HepG2 (cell line): ENCODE results near the gene TIMM44. TPM values are rescaled to one million over a fixed set of nuclear protein-coding genes. Genes with fewer than 3 reads are reported as not detected.

Source experiments
- AHR ChIP-seq: IDR thresholded peaks from 2 replicates; pipeline ENCODE4 v1.6.1; 2018; ENCODE audit warnings: missing genetic modification reagents, missing compliant biosample characterization
- AKNA ChIP-seq: sonication (generic); formaldehyde crosslinking; IDR thresholded peaks from 2 replicates; pipeline ENCODE4 v1.4.0; 2020; ENCODE audit warnings: missing genetic modification reagents, borderline replicate concordance
- CCDC6 ChIP-seq: sonication (generic); formaldehyde crosslinking; IDR thresholded peaks from 2 replicates; pipeline ENCODE4 v1.8.1; 2022; ENCODE audit warnings: mild to moderate bottlenecking, missing genetic modification reagents, moderate library complexity
- CEBPB ChIP-seq: IDR thresholded peaks from 2 replicates; pipeline ENCODE4 v1.6.1; 2011; ENCODE audit warnings: low read depth, low read length, improper control_type of control experiment, borderline replicate concordance
- CSRNP2 ChIP-seq: sonication (generic); formaldehyde crosslinking; conservative IDR thresholded peaks from 2 replicates; pipeline ENCODE4 v1.8.0; 2022; ENCODE audit warnings: low read depth, missing genetic modification reagents
- ELK4 ChIP-seq: sonication (generic); formaldehyde crosslinking; IDR thresholded peaks from 2 replicates; pipeline ENCODE4 v1.9.0; 2021; ENCODE audit warnings: missing genetic modification reagents, borderline replicate concordance
- GATAD2A ChIP-seq: IDR thresholded peaks from 2 replicates; pipeline ENCODE4 v1.6.1; 2016
- GRHL1 ChIP-seq: sonication (generic); formaldehyde crosslinking; conservative IDR thresholded peaks from 2 replicates; pipeline ENCODE4 v1.8.0; 2022; ENCODE audit warnings: missing genetic modification reagents
- MLLT10 ChIP-seq: sonication (generic); formaldehyde crosslinking; IDR thresholded peaks from 2 replicates; pipeline ENCODE4 v1.4.0; 2020; ENCODE audit warnings: missing genetic modification reagents
- NR2F6 ChIP-seq, 2 experiments: IDR thresholded peaks; 2 replicates each; pipeline ENCODE4 v1.6.1; 2016; ENCODE audit warnings: antibody characterized with exemption in 1 of 2, mild to moderate bottlenecking in 1 of 2
- SALL1 ChIP-seq: sonication (generic); formaldehyde crosslinking; IDR thresholded peaks from 2 replicates; pipeline ENCODE4 v1.8.0; 2022; ENCODE audit warnings: mild to moderate bottlenecking, missing genetic modification reagents
- ZMYM4 ChIP-seq: sonication (generic); formaldehyde crosslinking; IDR thresholded peaks from 2 replicates; pipeline ENCODE4 v1.8.1; 2023; ENCODE audit warnings: mild to moderate bottlenecking, missing genetic modification reagents
- ZNF160 ChIP-seq: sonication (generic); formaldehyde crosslinking; IDR thresholded peaks from 2 replicates; pipeline ENCODE4 v1.8.0; 2022; ENCODE audit warnings: mild to moderate bottlenecking, inconsistent platforms, missing genetic modification reagents
- ZNF354B ChIP-seq: sonication (generic); formaldehyde crosslinking; IDR thresholded peaks from 2 replicates; pipeline ENCODE4 v1.8.0; 2022; ENCODE audit warnings: mild to moderate bottlenecking, missing genetic modification reagents
- ZNF362 ChIP-seq: sonication (generic); formaldehyde crosslinking; IDR thresholded peaks from 2 replicates; pipeline ENCODE4 v1.4.0; 2020; ENCODE audit warnings: missing genetic modification reagents, mild to moderate bottlenecking, borderline replicate concordance
- ZNF703 ChIP-seq: sonication (generic); formaldehyde crosslinking; IDR thresholded peaks from 2 replicates; pipeline ENCODE4 v1.5.1; 2020; ENCODE audit warnings: missing genetic modification reagents, mild to moderate bottlenecking, moderate library complexity, borderline replicate concordance
- ZNF776 ChIP-seq: sonication (generic); formaldehyde crosslinking; IDR thresholded peaks from 2 replicates; pipeline ENCODE4 v1.4.0; 2020; ENCODE audit warnings: mild to moderate bottlenecking, missing genetic modification reagents
- ZSCAN25 ChIP-seq: sonication (generic); formaldehyde crosslinking; IDR thresholded peaks from 2 replicates; pipeline ENCODE4 v1.8.0; 2022; ENCODE audit warnings: mild to moderate bottlenecking, missing genetic modification reagents
- polyA plus RNA-seq, 8 experiments: library from polyadenylated mRNA; depleted of rRNA in 3 of 8; stranded (reverse) in 7 of 8; unstranded in 1 of 8; fragments of >200 nt; fragmentation: Illumina TruSeq in 4 of 8; extraction: Trizol in 4 of 8; gene quantifications; 2 replicates each; pipeline versions ENCODE4 v1.2.1 to v1.2.3, GENCODE V29; 2011 to 2016; ENCODE audit warnings: low read depth in 4 of 8, missing spikeins in 1 of 8, mixed read lengths in 1 of 8; ENCODE audit not compliant: insufficient read depth in 1 of 8
- total RNA-seq, 5 experiments: library from RNA; depleted of rRNA; stranded (reverse); fragments of >200 nt; fragmentation: Illumina TruSeq; extraction: Trizol; gene quantifications; 2 replicates each; pipeline ENCODE4 v1.2.3, GENCODE V29; 2016; ENCODE audit warnings: low read depth in 1 of 5

Gene TIMM44
- total and polyA plus RNA-seq, 2 of the 13 experiments (the other 11 are each of a cell fraction or from before 2014, with no cell fraction given), result 42.9 to 72.6 TPM

- TF ChIP-seq ZSCAN25 (peak; percentile 50; the same call in 1 of the 2 replicates), GRHL1 (CRISPR knock-in tag) (no peak), GATAD2A (CRISPR knock-in tag) (no peak; the same call in 1 of the 2 replicates), CCDC6 (CRISPR knock-in tag) (no peak), ELK4 (CRISPR knock-in tag) (no peak), CEBPB (no peak), MLLT10 (CRISPR knock-in tag) (no peak), ZNF362 (CRISPR knock-in tag) (no peak), ZNF703 (CRISPR knock-in tag) (no peak), NR2F6 (IDR thresholded peaks at IDR 0.05) (peak; percentile 89), NR2F6 (CRISPR knock-in tag; IDR thresholded peaks at IDR 0.05) (peak; percentile 93), CSRNP2 (CRISPR knock-in tag) (no peak), ZNF354B (CRISPR knock-in tag) (no peak), ZNF160 (CRISPR knock-in tag) (no peak), ZNF776 (no peak), AHR (CRISPR knock-in tag) (no peak), AKNA (no peak), ZMYM4 (0 out of 2 replicates have a peak, but pooled peaks have one; percentile 34), SALL1 (CRISPR knock-in tag) (peak; percentile 43)
Measured at GRCh38 chr19:7918615-7919421, 24.6 kb downstream of the TIMM44 start (continued).
